T-helper 17 cell (primary cell): Measurements from ENCODE around the gene CLSTN2. TPM values are rescaled to one million over a fixed set of nuclear protein-coding genes. Genes with fewer than 3 reads are reported as not detected.

Experiments
- ATAC-seq: fragments of 150-1000 bp; cut with Tn5 transposase; 2 replicates; pipeline ENCODE4 v1.10.0; 2021; ENCODE audit warnings: mild to moderate bottlenecking, moderate library complexity
- DNase-seq, 3 donors: peaks; one replicate each; pipeline versions ENCODE4 v3.0.0 to v3.0.0-alpha.2; 2020 to 2021
- H3K9me3 ChIP-seq: one replicate; pipeline ENCODE4 v1.7.0; 2013; ENCODE audit warnings: low read length, mild to moderate bottlenecking; ENCODE audit not compliant: control insufficient read depth, poor library complexity, severe bottlenecking
- H3K27ac Mint-ChIP-seq: one replicate; pipeline ENCODE4 v1.8.0; 2022; ENCODE audit warnings: mild to moderate bottlenecking, moderate library complexity, mixed read lengths
- H3K27me3 Mint-ChIP-seq: one replicate; pipeline ENCODE4 v1.8.0; 2022; ENCODE audit warnings: mixed read lengths
- H3K36me3 Mint-ChIP-seq: one replicate; pipeline ENCODE4 v1.8.0; 2022; ENCODE audit warnings: low read depth, mixed read lengths
- H3K4me1 Mint-ChIP-seq: one replicate; pipeline ENCODE4 v1.8.0; 2022; ENCODE audit warnings: mild to moderate bottlenecking, mixed read lengths
- H3K4me3 Mint-ChIP-seq: one replicate; pipeline ENCODE4 v1.8.0; 2022; ENCODE audit warnings: mild to moderate bottlenecking, moderate library complexity, mixed read lengths
- total RNA-seq, 4 donors: library from RNA in 2 of 4; stranded (reverse) in 2 of 4; gene quantifications; one replicate each; pipeline ENCODE4 v1.2.3 and lab custom pipeline; 2022 to 2026

CLSTN2 gene
- total RNA-seq, 2 donors from 2014 or later = not detected

DNA sequence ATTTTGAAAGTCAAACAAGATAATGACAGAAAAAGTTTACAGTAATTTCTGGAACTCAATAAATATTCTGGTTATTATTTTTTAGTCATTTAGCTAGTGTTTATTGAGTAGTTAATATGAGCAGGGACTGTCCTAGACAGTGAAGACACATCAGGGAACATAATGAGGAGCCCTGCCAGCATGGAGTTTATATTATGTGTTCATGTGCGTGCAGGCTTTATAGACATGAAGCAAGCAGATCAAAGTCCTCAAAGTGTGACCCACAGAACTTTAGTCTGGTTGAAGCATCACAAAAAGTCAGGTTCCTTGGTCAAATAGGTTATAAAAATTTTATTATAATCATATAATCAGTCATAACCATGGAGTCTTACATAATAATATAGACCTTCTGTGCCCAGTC, 289.3 kb downstream of the CLSTN2 start:
- Mint-ChIP-seq H3K4me3 (no peak overlapping the region), H3K4me1 (no peaks in the 10 kb centered on the region), H3K27ac (no peak overlapping the region), H3K27me3 (no peaks in the 10 kb centered on the region), H3K36me3 (no peaks in the 10 kb centered on the region)
- H3K9me3 ChIP-seq = no peaks in the 10 kb centered on the region
- ATAC-seq = no peak
- no peak for DNase-seq

DNA sequence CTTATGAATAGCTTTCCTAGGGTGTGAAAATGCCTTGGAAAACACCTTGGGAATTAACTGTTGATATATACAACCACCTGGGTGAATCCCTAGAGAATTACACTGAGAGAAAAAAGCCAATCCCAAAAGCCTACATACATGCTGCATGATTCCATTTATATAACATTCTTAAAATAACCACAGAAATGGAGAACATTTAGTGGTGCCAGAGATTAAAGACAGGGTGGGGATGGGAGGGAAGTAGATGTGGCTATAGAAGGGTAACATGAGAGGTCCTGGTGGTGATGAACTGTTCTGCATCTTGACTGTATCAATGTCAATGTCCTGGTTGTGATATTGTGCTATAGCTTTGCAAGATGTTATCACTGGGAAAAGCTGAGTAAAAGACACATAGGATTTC, 291.0 kb downstream of the CLSTN2 start:
- Mint-ChIP-seq H3K36me3 (no peaks in the 10 kb centered on the region), H3K4me3 (no peak overlapping the region), H3K27ac (no peak overlapping the region), H3K27me3 (no peaks in the 10 kb centered on the region), H3K4me1 (no peaks in the 10 kb centered on the region)
- H3K9me3 ChIP-seq = no peaks in the 10 kb centered on the region
- DNase-seq = no peak
- ATAC-seq = no peak

DNA sequence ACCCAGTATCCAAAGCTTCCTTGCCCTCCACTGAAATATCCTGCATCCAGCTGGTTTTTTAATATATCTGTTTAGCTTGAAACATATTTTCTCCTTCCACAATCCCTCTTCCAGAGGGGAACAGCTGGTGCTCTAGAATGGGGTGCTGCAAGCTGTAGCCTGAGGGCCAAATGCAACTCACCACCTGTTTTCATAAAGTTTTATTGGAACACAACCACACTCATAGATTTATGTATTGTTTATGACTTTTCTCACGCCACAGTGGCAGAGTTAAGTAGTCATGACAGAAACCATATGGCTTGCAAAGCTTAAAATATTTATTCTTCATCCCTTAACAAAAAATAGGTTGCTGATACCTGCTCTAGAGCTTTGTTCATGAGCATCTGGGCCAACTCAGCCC, 298.7 kb downstream of the CLSTN2 start:
- no peaks in the 10 kb centered on the region for H3K9me3 ChIP-seq
- no peak overlapping the region for H3K4me3 Mint-ChIP-seq
- H3K27ac Mint-ChIP-seq = no peak overlapping the region
- no peaks in the 10 kb centered on the region for H3K27me3 Mint-ChIP-seq
- H3K36me3 Mint-ChIP-seq = no peaks in the 10 kb centered on the region
- ATAC-seq = no peak
- DNase-seq = no peak
- H3K4me1 Mint-ChIP-seq = no peaks in the 10 kb centered on the region

DNA sequence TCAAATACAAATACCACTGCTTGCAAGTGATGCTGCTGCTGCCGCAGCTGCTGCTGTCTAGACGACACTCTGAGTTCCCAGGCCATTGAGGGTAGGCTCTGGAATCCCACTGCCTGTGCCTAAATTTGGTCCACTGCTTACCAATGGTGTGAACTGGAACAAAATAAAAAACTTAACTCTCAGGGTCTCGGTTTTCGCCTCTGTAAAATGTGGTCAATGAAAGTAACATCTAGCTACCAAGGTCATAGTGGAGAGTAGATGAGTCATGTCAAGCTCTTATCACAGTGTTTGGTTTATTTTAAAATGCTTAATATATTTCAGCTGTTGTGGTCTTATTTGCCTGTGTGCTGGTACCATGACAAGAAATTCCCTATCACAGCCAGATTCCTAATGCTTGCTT, 299.3 kb downstream of the CLSTN2 start:
- H3K4me1 Mint-ChIP-seq = no peaks in the 10 kb centered on the region
- DNase-seq = no peak
- no peak overlapping the region for H3K27ac Mint-ChIP-seq
- H3K9me3 ChIP-seq = no peaks in the 10 kb centered on the region
- H3K27me3 Mint-ChIP-seq = no peaks in the 10 kb centered on the region
- ATAC-seq = no peak
- no peak overlapping the region for H3K4me3 Mint-ChIP-seq
- H3K36me3 Mint-ChIP-seq = no peaks in the 10 kb centered on the region

DNA sequence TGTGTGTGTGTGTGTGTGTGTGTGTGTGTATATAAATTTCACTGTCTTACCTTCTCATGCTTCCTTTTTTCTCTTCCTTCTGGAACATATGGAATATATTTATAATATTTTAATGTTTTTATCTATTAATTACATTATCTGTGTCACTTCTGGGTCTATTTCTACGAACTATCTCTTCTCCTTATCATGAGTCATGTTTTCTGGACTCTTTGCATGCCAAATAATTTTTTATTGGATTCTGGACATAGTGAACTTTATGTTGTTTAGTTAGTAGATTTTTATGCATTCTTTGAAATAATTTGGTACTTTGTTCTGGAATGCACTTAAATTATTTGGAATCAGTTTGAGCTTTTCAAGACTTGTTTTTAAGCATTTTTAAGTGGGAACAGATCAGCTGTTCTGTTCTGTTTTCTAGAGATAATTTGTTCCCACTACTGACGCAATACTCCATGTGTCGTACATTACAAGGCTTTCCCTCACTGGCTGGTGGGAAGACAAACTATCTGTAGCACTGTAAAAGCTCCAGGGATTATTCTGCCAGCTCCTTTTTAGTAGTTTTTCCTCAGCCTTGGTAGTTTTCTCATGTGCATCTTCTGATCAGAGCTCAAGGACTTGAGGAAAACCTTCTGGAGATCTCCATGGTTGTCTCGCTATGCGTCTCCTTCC, 302.0 kb downstream of the CLSTN2 start:
- ATAC-seq (no peak), DNase-seq (no peak)
- no peak overlapping the region for H3K27ac Mint-ChIP-seq
- no peaks in the 10 kb centered on the region for H3K36me3 Mint-ChIP-seq
- H3K4me1 Mint-ChIP-seq = no peaks in the 10 kb centered on the region
- H3K4me3 Mint-ChIP-seq = no peak overlapping the region
- peaks cover 4% of the 10 kb centered on the region for H3K27me3 Mint-ChIP-seq
- H3K9me3 ChIP-seq = no peaks in the 10 kb centered on the region

DNA sequence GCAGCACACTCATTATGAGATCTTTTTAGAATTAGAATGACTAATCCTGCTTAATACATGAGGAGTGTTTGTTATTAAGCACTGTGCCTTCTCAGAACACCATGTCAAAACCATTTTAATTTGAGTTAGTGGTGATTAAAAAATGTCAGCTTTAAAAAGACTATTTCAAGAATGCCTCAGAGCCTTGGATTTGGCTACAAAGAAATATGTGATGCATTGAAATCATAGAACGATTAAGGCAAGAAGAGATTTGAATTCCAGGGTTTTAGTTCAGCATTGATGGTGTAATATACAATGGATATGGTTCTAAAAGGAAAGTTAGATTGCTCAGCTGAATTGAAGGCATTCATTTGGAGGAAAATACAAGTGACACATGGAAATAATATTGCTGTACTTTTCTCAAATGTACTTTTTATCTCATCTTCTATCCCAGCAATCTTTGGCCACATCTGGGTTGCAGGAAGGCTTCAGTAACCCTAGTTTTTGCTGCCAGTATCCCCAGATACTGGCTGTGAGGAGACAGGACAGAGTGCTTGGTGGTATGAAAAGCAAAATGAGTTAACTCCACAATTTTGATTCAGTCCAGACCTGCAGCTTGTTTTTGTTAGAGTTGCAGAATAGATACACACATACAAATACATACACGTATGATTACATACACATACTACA, 303.8 kb downstream of the CLSTN2 start:
- peaks cover 4% of the 10 kb centered on the region for H3K27me3 Mint-ChIP-seq

DNA sequence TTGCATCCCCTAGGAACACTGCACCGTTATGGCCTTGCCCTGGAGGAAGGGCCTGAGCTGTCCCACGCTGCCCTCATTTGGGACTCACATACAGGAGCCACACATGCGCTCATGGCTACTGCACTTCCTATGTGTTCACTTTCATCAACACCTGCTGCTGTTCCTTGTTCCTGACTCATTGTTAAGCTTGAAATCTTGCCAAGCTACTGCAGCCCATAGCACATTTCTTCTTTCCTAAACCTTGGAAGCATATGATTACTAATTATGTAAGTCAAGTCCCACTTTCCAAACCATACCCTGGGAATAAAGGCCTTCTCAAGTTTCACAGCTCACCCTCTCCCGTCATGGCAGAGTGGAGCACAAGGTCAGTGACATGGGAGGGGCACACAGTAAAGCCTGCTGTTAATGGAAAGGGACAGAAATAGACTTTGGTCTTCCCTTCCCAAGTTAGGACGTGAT, 307.9 kb downstream of the CLSTN2 start:
- Mint-ChIP-seq H3K4me1 (no peaks in the 10 kb centered on the region), H3K4me3 (no peak overlapping the region), H3K27me3 (peaks cover 4% of the 10 kb centered on the region), H3K27ac (no peak overlapping the region), H3K36me3 (no peaks in the 10 kb centered on the region)
- ATAC-seq = no peak
- H3K9me3 ChIP-seq = no peaks in the 10 kb centered on the region
- DNase-seq = no peak

More for the DNA sequence above, 303.8 kb downstream of the CLSTN2 start:
- Mint-ChIP-seq H3K36me3 (no peaks in the 10 kb centered on the region), H3K4me3 (no peak overlapping the region), H3K4me1 (no peaks in the 10 kb centered on the region), H3K27ac (no peak overlapping the region)
- no peaks in the 10 kb centered on the region for H3K9me3 ChIP-seq
- ATAC-seq (no peak), DNase-seq (no peak)

DNA sequence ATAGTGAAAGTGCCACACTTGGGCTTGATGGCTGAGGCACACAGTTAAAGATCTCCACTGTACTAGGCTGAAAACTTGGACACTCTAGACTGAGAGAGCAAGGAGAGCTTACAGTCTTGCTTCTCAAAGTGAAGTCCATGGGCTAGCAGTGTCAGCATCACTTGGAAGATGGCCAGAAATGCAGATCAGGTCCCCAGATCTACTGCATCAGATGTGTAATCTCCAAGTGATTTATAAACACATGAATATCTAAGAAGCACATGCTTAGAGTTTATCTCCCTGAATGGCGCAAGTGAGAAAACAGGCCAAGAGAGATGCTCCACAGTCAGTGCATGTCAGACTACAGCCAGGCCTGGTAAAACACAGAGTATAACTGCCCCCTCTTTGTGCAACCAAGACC, 308.6 kb downstream of the CLSTN2 start:
- no peaks in the 10 kb centered on the region for H3K9me3 ChIP-seq
- DNase-seq (no peak), ATAC-seq (no peak)
- no peaks in the 10 kb centered on the region for H3K36me3 Mint-ChIP-seq
- H3K27ac Mint-ChIP-seq = no peak overlapping the region
- H3K27me3 Mint-ChIP-seq = peaks cover 4% of the 10 kb centered on the region
- no peak overlapping the region for H3K4me3 Mint-ChIP-seq
- H3K4me1 Mint-ChIP-seq = no peaks in the 10 kb centered on the region

DNA sequence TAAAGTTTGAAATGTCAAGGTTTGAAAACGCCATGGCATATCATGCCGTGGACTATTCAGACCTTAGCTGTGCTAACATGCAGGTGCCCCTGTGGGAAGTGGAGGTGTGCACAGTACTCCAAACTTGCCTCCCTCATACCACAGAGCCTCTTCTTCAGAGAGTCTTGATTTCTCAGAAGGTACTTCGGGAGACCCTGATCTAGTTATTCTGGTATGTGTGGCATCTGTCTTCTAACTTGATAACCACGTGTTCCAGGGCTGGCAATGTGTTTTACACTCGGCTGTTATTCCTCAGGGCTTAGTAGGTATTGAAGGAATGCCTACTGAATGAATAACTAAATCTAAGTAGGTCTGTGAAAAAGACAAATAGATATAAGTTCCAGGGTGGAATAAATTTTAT, 309.9 kb downstream of the CLSTN2 start:
- Mint-ChIP-seq H3K27me3 (peaks cover 4% of the 10 kb centered on the region), H3K36me3 (no peaks in the 10 kb centered on the region), H3K4me1 (no peaks in the 10 kb centered on the region), H3K27ac (no peak overlapping the region), H3K4me3 (no peak overlapping the region)
- no peaks in the 10 kb centered on the region for H3K9me3 ChIP-seq
- DNase-seq (no peak), ATAC-seq (no peak)

DNA sequence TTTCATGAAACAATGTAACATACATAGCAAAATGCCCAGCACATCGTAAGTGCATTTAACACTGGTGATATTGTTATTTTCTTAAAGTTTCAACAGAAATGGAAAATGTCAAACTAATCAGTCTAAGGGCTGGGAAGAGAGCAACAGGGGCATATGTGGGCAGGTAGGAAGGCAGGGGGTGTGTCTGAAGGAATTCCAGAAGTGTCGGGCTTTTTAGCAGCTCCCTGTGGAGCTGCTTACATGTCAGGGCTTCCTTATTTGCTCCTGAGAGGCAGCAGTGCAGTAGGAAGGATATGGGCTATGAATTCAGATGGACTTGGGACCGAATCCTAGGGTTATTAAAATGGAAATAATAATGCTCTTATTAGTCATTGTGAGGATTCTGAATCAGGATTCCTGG, 311.6 kb downstream of the CLSTN2 start:
- ATAC-seq (no peak), DNase-seq (no peak)
- Mint-ChIP-seq H3K4me3 (no peak overlapping the region), H3K4me1 (no peaks in the 10 kb centered on the region), H3K27me3 (no peaks in the 10 kb centered on the region), H3K36me3 (no peaks in the 10 kb centered on the region), H3K27ac (no peak overlapping the region)
- no peaks in the 10 kb centered on the region for H3K9me3 ChIP-seq

DNA sequence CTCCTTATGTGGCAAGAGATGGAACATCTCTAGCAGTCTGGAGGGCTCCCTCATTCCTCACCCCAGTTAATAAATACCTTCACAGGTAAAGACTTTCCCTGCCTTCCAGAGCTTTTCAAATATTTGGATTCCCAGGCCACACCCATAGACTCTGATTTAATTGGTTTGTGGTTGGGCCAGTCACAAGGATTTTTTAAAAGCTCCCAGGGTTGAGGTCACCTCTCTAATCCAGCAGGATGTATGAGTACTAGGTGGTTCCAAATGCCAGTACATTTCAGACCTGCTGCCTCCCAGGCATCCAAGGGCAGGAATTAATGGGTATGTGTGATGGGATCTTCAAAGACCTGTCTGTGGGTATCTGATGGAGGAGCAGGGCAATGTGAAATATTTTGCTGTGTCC, 312.8 kb downstream of the CLSTN2 start:
- Mint-ChIP-seq H3K27me3 (no peaks in the 10 kb centered on the region), H3K4me1 (no peaks in the 10 kb centered on the region), H3K4me3 (no peak overlapping the region), H3K27ac (no peak overlapping the region), H3K36me3 (no peaks in the 10 kb centered on the region)
- H3K9me3 ChIP-seq = no peaks in the 10 kb centered on the region
- DNase-seq (no peak), ATAC-seq (no peak)

DNA sequence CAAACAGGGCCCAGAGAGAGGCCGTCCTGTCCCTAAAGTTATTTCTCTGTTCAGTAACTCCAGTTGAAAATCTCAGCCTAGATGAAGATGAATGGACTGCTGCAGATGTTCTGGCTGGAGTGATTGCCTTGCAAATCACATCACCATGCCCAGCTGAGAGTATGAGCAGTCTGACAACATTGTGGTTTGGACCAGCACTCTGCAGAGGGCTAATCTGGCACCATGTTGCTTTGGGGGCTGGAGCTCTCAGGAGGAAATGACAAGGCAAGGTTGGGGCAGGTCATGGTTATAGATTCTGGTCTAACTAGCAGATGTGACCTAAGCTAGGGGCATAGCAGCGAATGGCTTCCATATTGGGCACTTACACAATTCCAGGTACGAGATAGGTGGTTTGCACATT, 314.2 kb downstream of the CLSTN2 start:
- ATAC-seq = no peak
- no peak overlapping the region for H3K27ac Mint-ChIP-seq
- H3K27me3 Mint-ChIP-seq = no peaks in the 10 kb centered on the region
- H3K9me3 ChIP-seq = no peaks in the 10 kb centered on the region
- H3K4me1 Mint-ChIP-seq = no peaks in the 10 kb centered on the region
- DNase-seq = no peak
- H3K4me3 Mint-ChIP-seq = no peak overlapping the region
- H3K36me3 Mint-ChIP-seq = no peaks in the 10 kb centered on the region

DNA sequence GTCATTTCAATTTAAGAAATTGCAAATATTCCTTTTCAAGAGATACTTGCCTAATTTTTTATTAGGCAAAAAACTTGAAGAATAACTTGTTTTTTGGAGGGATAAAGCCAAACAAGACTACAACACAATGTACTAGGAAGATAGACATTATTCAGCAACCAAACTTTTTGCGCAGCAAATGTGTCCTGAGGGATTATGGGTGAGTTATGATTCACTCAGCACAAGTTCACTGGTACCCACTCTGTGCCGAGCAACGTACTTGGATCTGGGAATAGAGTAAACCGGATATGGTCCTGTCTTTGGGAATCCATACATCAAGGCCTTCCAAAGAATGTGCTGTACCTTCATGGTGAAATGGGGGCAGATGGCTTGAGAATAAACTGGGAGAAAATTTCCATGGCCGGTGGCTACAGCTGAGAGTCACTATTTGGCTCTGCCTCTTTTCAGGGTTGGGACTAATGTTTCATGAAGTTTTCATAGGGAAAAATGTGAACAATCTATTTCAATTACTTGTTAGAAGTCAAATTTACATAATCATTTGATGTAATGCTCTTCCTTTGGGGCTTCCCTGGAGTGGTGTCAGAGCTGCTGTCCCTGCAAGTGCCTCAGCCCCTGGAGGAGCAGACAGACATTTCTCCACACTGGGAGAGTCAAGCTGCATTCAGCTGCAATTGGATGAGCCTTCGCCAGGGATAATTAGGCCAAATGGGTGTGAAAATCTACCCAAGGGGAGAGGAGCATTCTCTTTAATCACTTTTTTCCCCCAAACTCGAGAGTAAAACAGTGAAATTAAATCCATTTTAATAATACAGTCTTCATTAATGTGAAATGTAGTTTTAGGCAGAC, 315.2 kb downstream of the CLSTN2 start:
- ATAC-seq (no peak), DNase-seq (no peak)
- no peak overlapping the region for H3K4me3 Mint-ChIP-seq
- H3K9me3 ChIP-seq = no peaks in the 10 kb centered on the region
- H3K27ac Mint-ChIP-seq = no peak overlapping the region
- no peaks in the 10 kb centered on the region for H3K36me3 Mint-ChIP-seq
- no peaks in the 10 kb centered on the region for H3K27me3 Mint-ChIP-seq
- no peaks in the 10 kb centered on the region for H3K4me1 Mint-ChIP-seq
